Activated naive CD4-positive, alpha-beta T cell treated with anti-CD3 and anti-CD28 coated beads, Interleukin-2, amount 10 ng/mL, durations not matched to agents 7 days and 5 days (primary cell): ENCODE measurements around the gene RBL1.
"Not testable (repeated sequence)": the region's sequence is repeated elsewhere in the genome, so short reads cannot be mapped to it uniquely, and the experiment has no call there.

Source experiments
- CTCF ChIA-PET: fragments of 350-600 bp; sonication (Branson Sonifier 250); formaldehyde crosslinking; loops from one replicate; lab custom pipeline; 2021; ENCODE audit warnings: antibody characterized with exemption; lab: Charles Lee
- DNase-seq: peaks from one replicate; pipeline ENCODE4 v3.0.0-alpha.2; 2020
- H3K27ac Mint-ChIP-seq: one replicate; pipeline ENCODE4 v1.8.0; 2021; ENCODE audit warnings: mild to moderate bottlenecking, moderate library complexity, mixed read lengths
- H3K27me3 Mint-ChIP-seq: one replicate; pipeline ENCODE4 v1.8.0; 2021; ENCODE audit warnings: mild to moderate bottlenecking, mixed read lengths
- H3K36me3 Mint-ChIP-seq: one replicate; pipeline ENCODE4 v1.8.0; 2021; ENCODE audit warnings: mixed read lengths
- H3K4me1 Mint-ChIP-seq: one replicate; pipeline ENCODE4 v1.8.0; 2021; ENCODE audit warnings: mixed read lengths
- H3K4me3 Mint-ChIP-seq: one replicate; pipeline ENCODE4 v1.8.0; 2021; ENCODE audit warnings: mild to moderate bottlenecking, moderate library complexity, mixed read lengths
- H3K9me3 Mint-ChIP-seq: one replicate; pipeline ENCODE4 v1.8.0; 2021; ENCODE audit warnings: mixed read lengths

Gene RBL1

GRCh38 chr20:37095599-37096414 is at the start of gene RBL1:
Gene RBL1, minus strand, starts transcription at chr20:37095997. Its CDS starts 69 bp downstream, at chr20:37095928.
- H3K36me3 Mint-ChIP-seq: peaks cover 30% of the 10 kb centered on the region
- no peaks in the 10 kb centered on the region for H3K9me3 Mint-ChIP-seq

GRCh38 chr20:37144856-37145404 is 49.1 kb upstream of the RBL1 start:
- Mint-ChIP-seq H3K27ac (no peak overlapping the region), H3K27me3 (no peaks in the 10 kb centered on the region), H3K36me3 (no peaks in the 10 kb centered on the region), H3K9me3 (no peaks in the 10 kb centered on the region), H3K4me3 (no peak overlapping the region), H3K4me1 (no peaks in the 10 kb centered on the region)
- DNase-seq: no peak
- CTCF ChIA-PET: interaction anchor here (0.6 kb wide), 1 partner anchor 1065 kb away, joined by 3 read pairs; no protein-coding TSS in a partner anchor

More at GRCh38 chr20:37095599-37096414, at the start of gene RBL1:
- Mint-ChIP-seq H3K27me3 (peaks cover 17% of the 10 kb centered on the region), H3K4me3 (peak within 1 kb of the TSS; percentile 98), H3K4me1 (peaks cover 47% of the 10 kb centered on the region), H3K27ac (peak within 1 kb of the TSS; percentile 99)
- CTCF ChIA-PET: interaction anchor here (0.6 to 1.6 kb wide), 10 partner anchors 13 to 322 kb away, joined by 3 to 9 read pairs (median 4); partner anchors contain the start of genes DSN1, MROH8 and RPN2
- peak; percentile 91 for DNase-seq

DNA sequence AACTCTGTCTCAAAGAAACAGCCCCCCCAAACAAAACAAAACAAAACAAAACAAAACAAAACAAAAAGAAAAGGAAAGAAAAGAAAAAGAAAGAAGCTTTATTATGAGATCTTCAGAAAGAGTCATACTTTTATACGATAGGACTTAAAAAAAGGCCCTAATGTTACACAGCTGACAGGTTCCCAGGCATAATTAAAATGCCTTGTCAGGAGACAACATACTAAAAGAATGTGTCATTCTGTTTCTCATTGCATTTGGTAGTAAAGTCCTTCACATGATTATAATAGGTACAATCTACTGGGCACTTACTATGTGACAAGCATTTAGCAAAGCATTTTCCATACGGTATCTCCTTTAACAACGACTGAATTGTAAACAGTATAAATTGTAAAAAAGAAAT is 46.9 kb upstream of the RBL1 start:
- Mint-ChIP-seq H3K4me1 (no peaks in the 10 kb centered on the region), H3K9me3 (no peaks in the 10 kb centered on the region), H3K36me3 (no peaks in the 10 kb centered on the region), H3K4me3 (no peak overlapping the region), H3K27me3 (no peaks in the 10 kb centered on the region), H3K27ac (no peak overlapping the region)
- CTCF ChIA-PET: no interaction called here
- no peak for DNase-seq

DNA sequence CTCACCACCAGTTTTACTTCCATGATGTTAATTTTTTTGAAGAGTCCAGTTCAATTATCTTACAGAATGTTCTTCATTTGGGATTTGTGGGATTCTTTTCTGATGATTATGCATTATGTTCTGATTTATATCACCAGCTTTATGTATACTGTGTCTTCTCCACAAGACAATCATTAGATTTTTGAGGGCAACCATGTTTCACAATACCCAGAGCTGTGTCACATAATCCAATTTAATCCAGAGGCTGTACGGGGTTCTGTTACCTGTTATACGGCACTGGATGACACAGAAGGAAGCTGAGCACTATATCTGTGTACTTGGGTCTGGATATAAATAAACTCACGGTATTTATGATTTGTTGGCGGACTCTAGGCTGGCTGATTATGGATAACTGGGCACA is 41.8 kb upstream of the RBL1 start:
- no peak overlapping the region for H3K4me3 Mint-ChIP-seq
- no peak for DNase-seq
- no peaks in the 10 kb centered on the region for H3K36me3 Mint-ChIP-seq
- CTCF ChIA-PET: no interaction called here
- H3K4me1 Mint-ChIP-seq: no peaks in the 10 kb centered on the region
- H3K9me3 Mint-ChIP-seq: no peaks in the 10 kb centered on the region
- peaks cover 5% of the 10 kb centered on the region for H3K27me3 Mint-ChIP-seq
- no peak overlapping the region for H3K27ac Mint-ChIP-seq

DNA sequence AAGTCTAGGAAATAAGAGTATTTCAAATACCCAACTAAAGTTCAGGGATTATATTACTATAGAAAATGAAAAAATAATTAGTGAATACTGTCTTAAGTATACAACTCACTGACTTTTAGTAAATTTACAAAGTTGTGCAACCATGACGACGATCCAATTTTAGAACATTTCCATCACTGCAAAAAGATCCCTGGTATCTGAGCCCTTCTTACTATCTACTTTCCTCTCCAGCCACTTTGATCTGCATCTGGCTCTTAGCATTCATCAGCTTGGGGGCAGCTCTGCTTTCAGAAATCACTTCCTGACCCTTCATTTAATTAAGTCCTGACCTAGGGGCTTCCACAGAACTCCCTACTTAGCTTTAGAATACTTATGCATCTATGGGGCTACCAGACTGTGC is 38.2 kb upstream of the RBL1 start:
- peaks cover 7% of the 10 kb centered on the region for H3K4me1 Mint-ChIP-seq
- DNase-seq: no peak
- no peak overlapping the region for H3K4me3 Mint-ChIP-seq
- H3K27ac Mint-ChIP-seq: no peak overlapping the region
- no peaks in the 10 kb centered on the region for H3K9me3 Mint-ChIP-seq
- peaks cover 10% of the 10 kb centered on the region for H3K27me3 Mint-ChIP-seq
- no peaks in the 10 kb centered on the region for H3K36me3 Mint-ChIP-seq
- CTCF ChIA-PET: no interaction called here

DNA sequence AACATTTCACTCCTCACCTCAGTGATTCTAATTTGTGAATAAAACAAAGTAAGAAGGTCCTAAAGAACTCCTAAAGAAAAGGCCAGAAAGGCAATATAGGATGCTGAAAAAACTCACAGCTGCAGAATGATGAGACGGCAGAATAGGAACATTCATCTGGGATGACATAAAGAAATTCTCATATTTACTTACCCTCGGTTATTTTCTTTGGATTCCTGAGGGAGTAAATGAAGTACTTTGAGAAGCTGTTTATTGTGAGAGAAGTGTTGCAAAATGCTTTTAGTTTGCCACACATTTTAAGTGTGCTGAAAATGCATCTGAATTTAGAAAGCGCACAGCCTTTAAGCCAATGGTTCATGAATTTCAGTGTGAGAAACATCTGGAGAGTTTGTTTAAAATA is 35.7 kb upstream of the RBL1 start:
- H3K4me3 Mint-ChIP-seq: no peak overlapping the region
- H3K27me3 Mint-ChIP-seq: peaks cover 14% of the 10 kb centered on the region
- DNase-seq: no peak
- no peak overlapping the region for H3K27ac Mint-ChIP-seq
- H3K9me3 Mint-ChIP-seq: no peaks in the 10 kb centered on the region
- peaks cover 7% of the 10 kb centered on the region for H3K4me1 Mint-ChIP-seq
- CTCF ChIA-PET: no interaction called here
- no peaks in the 10 kb centered on the region for H3K36me3 Mint-ChIP-seq

- CTCF ChIA-PET: no interaction called here
- H3K27me3 Mint-ChIP-seq: peaks cover 14% of the 10 kb centered on the region
- H3K4me3 Mint-ChIP-seq: no peak overlapping the region
- H3K27ac Mint-ChIP-seq: no peak overlapping the region
- peaks cover 7% of the 10 kb centered on the region for H3K4me1 Mint-ChIP-seq
- no peaks in the 10 kb centered on the region for H3K36me3 Mint-ChIP-seq
- no peaks in the 10 kb centered on the region for H3K9me3 Mint-ChIP-seq
- DNase-seq: no peak
Observed at GRCh38 chr20:37128803-37129202, 33.0 kb upstream of the RBL1 start.

- H3K4me3 Mint-ChIP-seq, CTCF ChIA-PET, H3K36me3 Mint-ChIP-seq, H3K4me1 Mint-ChIP-seq, H3K27ac Mint-ChIP-seq, H3K9me3 Mint-ChIP-seq, DNase-seq, H3K27me3 Mint-ChIP-seq: not testable (repeated sequence)
Observed at GRCh38 chr20:37126290-37126689, 30.5 kb upstream of the RBL1 start.

DNA sequence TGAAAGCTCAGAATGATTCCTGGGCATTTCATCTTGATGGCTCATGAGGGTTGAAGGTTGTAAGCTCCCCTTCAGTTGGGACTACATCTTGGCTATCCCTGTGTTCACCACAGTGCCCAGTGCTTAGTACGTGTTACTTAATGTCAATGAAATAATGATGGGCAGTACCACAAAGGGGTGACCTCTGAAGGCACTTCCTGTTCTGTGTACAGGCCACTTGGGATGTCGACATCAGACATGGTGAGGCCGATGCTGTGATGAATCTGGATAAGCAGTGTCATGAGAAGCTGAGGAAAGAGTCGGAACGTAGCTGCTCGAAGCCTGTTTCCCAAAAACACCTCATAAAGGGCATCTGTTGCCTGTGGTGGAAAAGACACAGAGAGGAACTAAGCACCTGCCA is 27.6 kb upstream of the RBL1 start:
- no peak for DNase-seq
- H3K27ac Mint-ChIP-seq: no peak overlapping the region
- no peaks in the 10 kb centered on the region for H3K4me1 Mint-ChIP-seq
- H3K27me3 Mint-ChIP-seq: peaks cover 7% of the 10 kb centered on the region
- no peak overlapping the region for H3K4me3 Mint-ChIP-seq
- H3K9me3 Mint-ChIP-seq: no peaks in the 10 kb centered on the region
- CTCF ChIA-PET: no interaction called here
- no peaks in the 10 kb centered on the region for H3K36me3 Mint-ChIP-seq

DNA sequence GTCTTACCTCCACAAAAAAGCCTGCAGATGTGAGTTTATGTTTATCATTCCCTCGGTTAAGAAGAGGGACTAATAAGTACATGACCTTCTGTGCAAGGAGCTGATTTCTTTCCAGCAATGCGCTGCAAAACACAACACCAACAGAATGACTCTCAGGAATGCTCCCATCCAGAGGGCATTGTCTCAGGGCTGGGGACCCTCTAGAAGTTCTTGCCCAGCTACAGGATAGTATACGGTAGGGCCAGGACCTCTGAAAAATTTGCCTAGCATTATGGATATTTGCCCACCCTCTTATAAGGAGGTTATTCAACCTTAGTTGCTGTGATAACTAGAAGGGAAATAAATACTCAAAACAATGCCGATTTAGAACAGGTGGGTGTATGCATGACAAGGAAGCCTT is 24.7 kb upstream of the RBL1 start:
- H3K4me1 Mint-ChIP-seq: no peaks in the 10 kb centered on the region
- H3K4me3 Mint-ChIP-seq: no peak overlapping the region
- no peaks in the 10 kb centered on the region for H3K36me3 Mint-ChIP-seq
- no peak overlapping the region for H3K27ac Mint-ChIP-seq
- CTCF ChIA-PET: interaction anchor here (0.7 kb wide), 1 partner anchor 26 kb away, joined by 3 read pairs; no protein-coding TSS in a partner anchor
- peaks cover 9% of the 10 kb centered on the region for H3K27me3 Mint-ChIP-seq
- H3K9me3 Mint-ChIP-seq: no peaks in the 10 kb centered on the region
- no peak for DNase-seq

DNA sequence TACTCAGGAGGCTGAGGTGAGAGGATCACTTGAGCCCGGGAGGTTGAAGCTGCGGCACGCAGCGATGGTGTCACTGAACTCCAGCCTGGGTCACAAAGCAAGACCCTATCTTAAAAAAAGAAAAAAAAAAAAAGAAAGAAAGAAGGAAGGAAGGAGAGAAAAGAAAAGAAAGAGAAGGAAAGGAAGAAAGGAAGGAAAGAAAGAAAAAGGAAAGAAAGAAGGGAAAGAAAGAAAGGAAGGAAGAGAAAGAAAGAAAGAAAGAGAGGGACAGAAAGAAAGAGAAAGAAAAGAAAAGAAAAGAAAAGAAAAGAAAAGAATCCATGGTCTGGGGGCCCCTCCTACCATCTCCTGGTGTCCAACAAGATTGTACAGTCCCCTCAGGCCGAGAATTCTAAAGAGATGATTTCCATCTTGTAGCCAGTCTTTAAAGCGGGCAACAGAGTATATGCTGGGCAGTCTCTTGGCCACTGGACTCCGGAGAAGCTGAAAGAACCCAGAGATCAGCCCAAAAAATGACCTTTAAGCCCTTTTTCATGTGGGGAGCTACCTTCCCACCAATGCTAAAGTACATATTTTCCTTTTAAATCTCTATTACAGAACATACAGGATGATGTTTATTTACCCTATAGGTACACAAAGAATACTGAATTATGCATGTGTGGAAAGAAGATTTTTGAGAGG is 23.7 kb upstream of the RBL1 start:
- Mint-ChIP-seq H3K9me3 (no peaks in the 10 kb centered on the region), H3K36me3 (no peaks in the 10 kb centered on the region), H3K27me3 (peaks cover 10% of the 10 kb centered on the region), H3K4me1 (no peaks in the 10 kb centered on the region), H3K4me3 (no peak overlapping the region), H3K27ac (no peak overlapping the region)
- DNase-seq: no peak
- CTCF ChIA-PET: interaction anchor here (0.7 kb wide), 1 partner anchor 25 kb away, joined by 3 read pairs; no protein-coding TSS in a partner anchor

GRCh38 chr20:37114012-37114411 is 18.2 kb upstream of the RBL1 start:
- CTCF ChIA-PET: no interaction called here
- no peak for DNase-seq
- H3K27ac Mint-ChIP-seq: no peak overlapping the region
- H3K9me3 Mint-ChIP-seq: no peaks in the 10 kb centered on the region
- peaks cover 3% of the 10 kb centered on the region for H3K27me3 Mint-ChIP-seq
- H3K4me1 Mint-ChIP-seq: no peaks in the 10 kb centered on the region
- no peak overlapping the region for H3K4me3 Mint-ChIP-seq
- H3K36me3 Mint-ChIP-seq: no peaks in the 10 kb centered on the region

DNA sequence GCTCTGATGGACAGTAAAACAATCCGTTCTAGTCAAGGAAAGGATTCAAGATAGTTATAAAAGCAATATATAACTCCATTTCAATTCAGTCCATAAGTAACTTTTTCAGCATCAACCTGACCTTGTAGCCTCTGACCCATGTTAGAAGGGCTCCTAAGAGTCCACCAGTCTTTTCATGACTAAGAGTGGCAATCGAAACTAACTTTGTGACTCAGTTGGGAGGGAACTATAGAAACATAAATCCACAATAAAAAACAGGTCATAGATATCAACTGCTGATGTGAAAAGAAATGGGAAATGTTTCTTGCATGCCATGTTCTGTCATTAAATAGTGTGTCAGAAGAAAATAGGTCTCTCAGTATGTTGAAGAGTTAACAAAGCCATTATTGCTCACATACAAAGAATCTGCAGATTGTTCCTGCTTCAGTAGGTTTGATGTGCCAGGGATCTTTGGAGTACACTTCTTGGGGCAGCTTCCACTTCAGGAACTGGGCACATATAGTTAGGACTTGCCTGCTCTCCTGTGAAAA is 16.2 kb upstream of the RBL1 start:
- CTCF ChIA-PET: no interaction called here
- Mint-ChIP-seq H3K36me3 (no peaks in the 10 kb centered on the region), H3K27ac (no peak overlapping the region), H3K4me3 (no peak overlapping the region), H3K9me3 (no peaks in the 10 kb centered on the region), H3K4me1 (no peaks in the 10 kb centered on the region), H3K27me3 (peaks cover 3% of the 10 kb centered on the region)
- no peak for DNase-seq

DNA sequence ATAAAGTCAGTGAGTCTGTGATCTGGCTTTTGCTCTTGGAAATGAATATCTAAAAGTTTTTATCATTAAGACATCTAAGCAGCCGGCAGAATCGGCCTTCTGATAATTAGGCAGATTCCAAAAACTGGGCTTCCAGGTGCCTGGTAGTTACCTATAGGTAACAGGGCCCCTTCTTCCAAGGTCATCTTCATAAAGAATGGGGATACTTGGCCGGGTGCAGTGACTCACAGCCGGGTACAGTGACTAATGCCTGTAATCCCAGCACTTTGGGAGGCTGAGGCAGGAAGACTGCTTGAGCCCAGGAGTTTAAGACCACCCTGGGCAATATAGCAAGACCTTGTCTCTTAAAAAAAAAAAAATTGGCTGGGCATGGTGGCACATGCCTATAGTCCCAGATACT is 12.9 kb upstream of the RBL1 start:
- no peak for DNase-seq
- Mint-ChIP-seq H3K36me3 (no peaks in the 10 kb centered on the region), H3K27ac (no peak overlapping the region), H3K4me1 (no peaks in the 10 kb centered on the region), H3K27me3 (no peaks in the 10 kb centered on the region), H3K9me3 (no peaks in the 10 kb centered on the region), H3K4me3 (no peak overlapping the region)
- CTCF ChIA-PET: no interaction called here
